Right atrium auricular region (tissue), 2 donors: Measurements from ENCODE around the gene STOM. TPM values are rescaled to one million over a fixed set of nuclear protein-coding genes. Genes with fewer than 3 reads are reported as not detected.
A peak's percentile ranks its signal among the peaks of the same experiment; 100 is the strongest.

Experiments used
- DNase-seq: peaks from one replicate; pipeline ENCODE4 v3.0.0-alpha.2; 2019; ENCODE audit warnings: low spot score
- H3K27ac ChIP-seq, 2 donors: fragments of 200-600 bp; sonication (generic); 1 replicate in 1 of 2; 2 replicates in 1 of 2; pipeline ENCODE4 v1.5.1; 2016 to 2019
- H3K27me3 ChIP-seq, 2 donors: fragments of 200-600 bp; sonication (generic); one replicate each; pipeline versions ENCODE4 v1.5.1 to v1.6.0; 2017 to 2019
- H3K36me3 ChIP-seq: fragments of 200-600 bp; sonication (generic); one replicate; pipeline ENCODE4 v1.5.1; 2016
- H3K4me1 ChIP-seq, 2 donors: fragments of 200-600 bp; sonication (generic); one replicate each; pipeline versions ENCODE4 v1.5.1 to v1.6.0; 2017 to 2019
- H3K4me3 ChIP-seq, 2 donors: fragments of 200-600 bp; sonication (generic); 1 replicate in 1 of 2; 2 replicates in 1 of 2; pipeline ENCODE4 v1.5.1; 2017 to 2019; ENCODE audit warnings: mild to moderate bottlenecking in 1 of 2, moderate library complexity in 1 of 2
- H3K9me3 ChIP-seq, 2 donors: fragments of 200-600 bp; sonication (generic); one replicate each; pipeline ENCODE4 v1.5.1; 2019
- total RNA-seq, 2 donors: library from RNA; depleted of rRNA; stranded (reverse); fragments of >200 nt; gene quantifications; one replicate each; pipeline ENCODE4 v1.1.0, GENCODE V29; 2016
- TF ChIP-seq, protein P1 (sequence below), 2 donors: fragments of 200-600 bp; sonication (generic); IDR thresholded peaks; one replicate each; pipeline ENCODE4 v1.5.1; 2019; ENCODE audit warnings: antibody characterized with exemption in 2 of 2

STOM gene
- total RNA-seq, 2 donors from 2014 or later = 152 to 173 TPM

- H3K4me3 ChIP-seq = no peak overlapping the region
- H3K27ac ChIP-seq = no peak overlapping the region
- H3K4me1 ChIP-seq = peaks cover 0 to 24% of the 10 kb centered on the region in 2 donors
- TF ChIP-seq, protein P1, sequence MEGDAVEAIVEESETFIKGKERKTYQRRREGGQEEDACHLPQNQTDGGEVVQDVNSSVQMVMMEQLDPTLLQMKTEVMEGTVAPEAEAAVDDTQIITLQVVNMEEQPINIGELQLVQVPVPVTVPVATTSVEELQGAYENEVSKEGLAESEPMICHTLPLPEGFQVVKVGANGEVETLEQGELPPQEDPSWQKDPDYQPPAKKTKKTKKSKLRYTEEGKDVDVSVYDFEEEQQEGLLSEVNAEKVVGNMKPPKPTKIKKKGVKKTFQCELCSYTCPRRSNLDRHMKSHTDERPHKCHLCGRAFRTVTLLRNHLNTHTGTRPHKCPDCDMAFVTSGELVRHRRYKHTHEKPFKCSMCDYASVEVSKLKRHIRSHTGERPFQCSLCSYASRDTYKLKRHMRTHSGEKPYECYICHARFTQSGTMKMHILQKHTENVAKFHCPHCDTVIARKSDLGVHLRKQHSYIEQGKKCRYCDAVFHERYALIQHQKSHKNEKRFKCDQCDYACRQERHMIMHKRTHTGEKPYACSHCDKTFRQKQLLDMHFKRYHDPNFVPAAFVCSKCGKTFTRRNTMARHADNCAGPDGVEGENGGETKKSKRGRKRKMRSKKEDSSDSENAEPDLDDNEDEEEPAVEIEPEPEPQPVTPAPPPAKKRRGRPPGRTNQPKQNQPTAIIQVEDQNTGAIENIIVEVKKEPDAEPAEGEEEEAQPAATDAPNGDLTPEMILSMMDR (IDR thresholded peaks at IDR 0.05) = no peak
- no peaks in the 10 kb centered on the region for H3K27me3 ChIP-seq
- H3K36me3 ChIP-seq = peaks cover 89% of the 10 kb centered on the region
- no peak for DNase-seq
- H3K9me3 ChIP-seq = no peaks in the 10 kb centered on the region
These were observed 29.2 kb downstream of the STOM start for GRCh38 chr9:121340676-121341392.

GRCh38 chr9:121339437-121339836, 30.6 kb downstream of the STOM start:
- no peak overlapping the region for H3K4me3 ChIP-seq
- peaks cover 0 to 12% of the 10 kb centered on the region in 2 donors for H3K4me1 ChIP-seq
- H3K9me3 ChIP-seq = no peaks in the 10 kb centered on the region
- no peak for DNase-seq
- H3K27ac ChIP-seq = no peak overlapping the region
- no peaks in the 10 kb centered on the region for H3K27me3 ChIP-seq
- TF ChIP-seq, protein P1 (IDR thresholded peaks at IDR 0.05) = no peak
- peaks cover 77% of the 10 kb centered on the region for H3K36me3 ChIP-seq

GRCh38 chr9:121336665-121337064, 33.4 kb downstream of the STOM start:
- TF ChIP-seq, protein P1 (IDR thresholded peaks at IDR 0.05) = no peak
- Histone ChIP-seq H3K27ac (peak overlapping the region; percentile 26 to 68), H3K27me3 (no peaks in the 10 kb centered on the region), H3K36me3 (peaks cover 68% of the 10 kb centered on the region), H3K4me3 (no peak overlapping the region), H3K9me3 (no peaks in the 10 kb centered on the region), H3K4me1 (peaks cover 0 to 22% of the 10 kb centered on the region in 2 donors)
- no peak for DNase-seq

GRCh38 chr9:121333950-121334773, 35.9 kb downstream of the STOM start:
- DNase-seq = no peak
- H3K36me3 ChIP-seq = peaks cover 68% of the 10 kb centered on the region
- peaks cover 0 to 20% of the 10 kb centered on the region in 2 donors for H3K4me1 ChIP-seq
- peak overlapping the region; percentile 51 to 68 for H3K27ac ChIP-seq
- TF ChIP-seq, protein P1 (IDR thresholded peaks at IDR 0.05) = no peak
- no peaks in the 10 kb centered on the region for H3K27me3 ChIP-seq
- no peak overlapping the region for H3K4me3 ChIP-seq
- no peaks in the 10 kb centered on the region for H3K9me3 ChIP-seq

DNA sequence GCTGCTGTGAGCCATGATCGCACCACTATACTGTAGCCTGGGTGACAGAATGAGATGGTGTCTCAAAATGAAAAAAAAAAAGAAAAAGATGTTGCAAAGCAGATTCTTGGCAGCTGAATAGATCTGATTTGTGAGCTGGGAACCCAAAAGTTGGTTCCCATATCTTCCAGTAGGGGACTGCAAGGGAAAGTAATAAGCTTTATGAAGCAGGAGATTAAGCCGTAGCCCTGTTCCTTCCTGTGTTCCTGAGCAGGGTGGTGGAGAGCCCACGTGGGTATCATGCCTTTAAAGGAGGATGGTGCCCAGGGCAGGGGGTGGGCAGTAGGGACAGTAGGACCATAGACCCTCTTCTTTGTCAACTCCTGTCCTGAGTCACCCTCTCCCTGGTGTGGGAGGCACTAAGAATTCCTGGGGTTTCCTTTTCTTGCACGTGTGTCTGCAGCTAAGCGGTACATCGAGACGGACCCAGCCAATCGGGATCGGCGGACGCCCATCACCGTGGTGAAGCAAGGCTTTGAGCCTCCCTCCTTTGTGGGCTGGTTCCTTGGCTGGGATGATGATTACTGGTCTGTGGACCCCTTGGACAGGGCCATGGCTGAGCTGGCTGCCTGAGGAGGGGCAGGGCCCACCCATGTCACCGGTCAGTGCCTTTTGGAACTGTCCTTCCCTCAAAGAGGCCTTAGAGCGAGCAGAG, 37.9 kb downstream of the STOM start:
- Histone ChIP-seq H3K4me1 (peaks cover 0 to 34% of the 10 kb centered on the region in 2 donors), H3K27ac (peak overlapping the region; percentile 68 to 94), H3K4me3 (no peak overlapping the region), H3K9me3 (no peaks in the 10 kb centered on the region), H3K27me3 (no peaks in the 10 kb centered on the region), H3K36me3 (peaks cover 71% of the 10 kb centered on the region)
- TF ChIP-seq, protein P1 (IDR thresholded peaks at IDR 0.05) = peak in 1 of 2 donors; percentile 34
- DNase-seq = no peak
